ENCODE data around the gene RACGAP1.

RACGAP1 gene

GRCh38 chr12:49984476-49985359 is 40.6 kb downstream of the RACGAP1 start:
- no peak for DNase-seq

GRCh38 chr12:49983892-49984291 is 41.4 kb downstream of the RACGAP1 start:
- no peak for DNase-seq

- no peak for DNase-seq
These were observed 42.8 kb downstream of the RACGAP1 start for GRCh38 chr12:49982246-49983087.

GRCh38 chr12:49980501-49981349 is 44.6 kb downstream of the RACGAP1 start:
- no peak for DNase-seq

- no peak for DNase-seq
These were observed 45.5 kb downstream of the RACGAP1 start for GRCh38 chr12:49979791-49980190.

- DNase-seq: no peak
These were observed 46.2 kb downstream of the RACGAP1 start for GRCh38 chr12:49979016-49979586.

GRCh38 chr12:49978125-49978524 is 47.2 kb downstream of the RACGAP1 start:
- DNase-seq: no peak

GRCh38 chr12:49976557-49976956 is 48.7 kb downstream of the RACGAP1 start:
- DNase-seq: no peak

- DNase-seq: no peak
These were observed 50.0 kb downstream of the RACGAP1 start for GRCh38 chr12:49975318-49975761.

GRCh38 chr12:49974677-49975317 is 50.5 kb downstream of the RACGAP1 start:
- DNase-seq: no peak

- no peak for DNase-seq
These were observed 51.0 kb downstream of the RACGAP1 start for GRCh38 chr12:49974231-49974675.

- no peak for DNase-seq
These were observed 51.9 kb downstream of the RACGAP1 start for GRCh38 chr12:49973361-49973830.

GRCh38 chr12:49972641-49973360 is 52.5 kb downstream of the RACGAP1 start, which contains the start of gene AQP6:
Gene AQP6, plus strand, starts transcription at chr12:49972947. Its CDS starts 227 bp downstream, at chr12:49973174.
- no peak for DNase-seq

GRCh38 chr12:49972129-49972528 is 53.2 kb downstream of the RACGAP1 start:
- no peak for DNase-seq

- DNase-seq: no peak
These were observed 54.2 kb downstream of the RACGAP1 start for GRCh38 chr12:49971141-49971540.

GRCh38 chr12:49970658-49971057 is 54.6 kb downstream of the RACGAP1 start:
- DNase-seq: no peak

- DNase-seq: no peak
These were observed 55.5 kb downstream of the RACGAP1 start for GRCh38 chr12:49969651-49970429.

- DNase-seq: no peak
These were observed 56.3 kb downstream of the RACGAP1 start for GRCh38 chr12:49969027-49969426.

GRCh38 chr12:49968471-49968870 is 56.8 kb downstream of the RACGAP1 start:
- no peak for DNase-seq

GRCh38 chr12:49967777-49968250 is 57.5 kb downstream of the RACGAP1 start:
- DNase-seq: no peak
